HG02678 (cell line): ENCODE data around the gene TFEB.
A peak's percentile ranks its signal among the peaks of the same experiment; 100 is the strongest.

Experiments
- ATAC-seq: cut with Tn5 transposase; IDR thresholded peaks from one replicate; pipeline ENCODE4 v1.9.1; 2021; ENCODE audit warnings: mild to moderate bottlenecking, moderate library complexity; ENCODE audit not compliant: unreplicated experiment

Gene TFEB

GRCh38 chr6:41707565-41708200, 27.7 kb downstream of the TFEB start:
- no peak for ATAC-seq

- ATAC-seq, result no peak
Observed at GRCh38 chr6:41706876-41707564, 28.4 kb downstream of the TFEB start.

- peak; percentile 73 for ATAC-seq
Observed at GRCh38 chr6:41705996-41706835, 29.2 kb downstream of the TFEB start.

- no peak for ATAC-seq
Observed at GRCh38 chr6:41705311-41705995, 30.0 kb downstream of the TFEB start.

- ATAC-seq, result no peak
Observed at GRCh38 chr6:41704656-41705310, 30.6 kb downstream of the TFEB start.

GRCh38 chr6:41704028-41704427, 31.4 kb downstream of the TFEB start:
- no peak for ATAC-seq

- ATAC-seq, result no peak
Observed at GRCh38 chr6:41702771-41703494, 32.5 kb downstream of the TFEB start.

- no peak for ATAC-seq
Observed at GRCh38 chr6:41702089-41702745, 33.2 kb downstream of the TFEB start.

GRCh38 chr6:41700463-41701347, 34.7 kb downstream of the TFEB start:
- no peak for ATAC-seq

- no peak for ATAC-seq
Observed at GRCh38 chr6:41699063-41699462, 36.3 kb downstream of the TFEB start.

- no peak for ATAC-seq
Observed at GRCh38 chr6:41697861-41698781, 37.3 kb downstream of the TFEB start.

- no peak for ATAC-seq
Observed at GRCh38 chr6:41696788-41697187, 38.6 kb downstream of the TFEB start.

- no peak for ATAC-seq
Observed at GRCh38 chr6:41695825-41696224, 39.6 kb downstream of the TFEB start.

- no peak for ATAC-seq
Observed at GRCh38 chr6:41694815-41695526, 40.4 kb downstream of the TFEB start.

- ATAC-seq, result no peak
Observed at GRCh38 chr6:41693281-41694240, 41.8 kb downstream of the TFEB start.

- no peak for ATAC-seq
Observed at GRCh38 chr6:41692730-41693129, 42.7 kb downstream of the TFEB start.
